HEK293T (cell line): ENCODE results near the gene CACNA1C.

Experiments used
- CTCF ChIA-PET: fragments of 350-600 bp; formaldehyde crosslinking; extraction: SDS; loops from one replicate; lab custom pipeline; 2021; ENCODE audit warnings: antibody characterized with exemption, inconsistent platforms; lab: Yijun Ruan, JAX
- POLR2A ChIA-PET: fragments of 350-600 bp; formaldehyde crosslinking; extraction: SDS; loops from one replicate; lab custom pipeline; 2020; ENCODE audit warnings: antibody characterized with exemption, inconsistent platforms; lab: Yijun Ruan, JAX
- DNase-seq: peaks from one replicate; pipeline ENCODE4 v3.0.0; 2012; ENCODE audit warnings: mixed read lengths; ENCODE audit errors: extremely low spot score
- ARNT ChIP-seq: fragments of 450-650 bp; IDR thresholded peaks from 2 replicates; pipeline ENCODE4 v1.6.1; 2017; ENCODE audit warnings: mild to moderate bottlenecking
- BHLHE40 ChIP-seq: fragments of 450-650 bp; IDR thresholded peaks from 2 replicates; pipeline ENCODE4 v1.6.1; 2016; ENCODE audit warnings: mild to moderate bottlenecking, moderate library complexity, borderline replicate concordance
- CTBP1 ChIP-seq: fragments of 450-650 bp; IDR thresholded peaks from 2 replicates; pipeline ENCODE4 v1.6.1; 2016; ENCODE audit warnings: borderline replicate concordance
- ELF4 ChIP-seq: fragments of 450-650 bp; IDR thresholded peaks from 2 replicates; pipeline ENCODE4 v1.6.1; 2017; ENCODE audit warnings: antibody characterized with exemption
- FOXA1 ChIP-seq: fragments of 450-650 bp; IDR thresholded peaks from 2 replicates; pipeline ENCODE4 v1.6.1; 2016; ENCODE audit warnings: mild to moderate bottlenecking
- FOXK2 ChIP-seq: fragments of 450-650 bp; IDR thresholded peaks from 2 replicates; pipeline ENCODE4 v1.6.1; 2016; ENCODE audit warnings: mild to moderate bottlenecking
- FOXM1 ChIP-seq: fragments of 450-650 bp; IDR thresholded peaks from 2 replicates; pipeline ENCODE4 v1.6.1; 2017; ENCODE audit warnings: mild to moderate bottlenecking, borderline replicate concordance
- HDGF ChIP-seq: fragments of 450-650 bp; IDR thresholded peaks from 2 replicates; pipeline ENCODE4 v1.6.1; 2017; ENCODE audit warnings: antibody characterized with exemption, borderline replicate concordance
- L3MBTL2 ChIP-seq: fragments of 450-650 bp; conservative IDR thresholded peaks from 2 replicates; pipeline ENCODE4 v1.6.1; 2016; ENCODE audit warnings: mild to moderate bottlenecking
- LEF1 ChIP-seq: fragments of 450-650 bp; IDR thresholded peaks from 2 replicates; pipeline ENCODE4 v1.6.1; 2017; ENCODE audit warnings: mild to moderate bottlenecking, borderline replicate concordance
- NFRKB ChIP-seq: fragments of 450-650 bp; IDR thresholded peaks from 2 replicates; pipeline ENCODE4 v1.6.1; 2016; ENCODE audit warnings: mild to moderate bottlenecking, moderate library complexity
- SP1 ChIP-seq: fragments of 450-650 bp; IDR thresholded peaks from 2 replicates; pipeline ENCODE4 v1.6.1; 2017
- SUZ12 ChIP-seq: fragments of 450-650 bp; IDR thresholded peaks from 2 replicates; pipeline ENCODE4 v1.6.1; 2016; ENCODE audit warnings: mild to moderate bottlenecking
- TARDBP ChIP-seq: fragments of 450-650 bp; IDR thresholded peaks from 2 replicates; pipeline ENCODE4 v1.6.1; 2016
- ZNF384 ChIP-seq: fragments of 450-650 bp; IDR thresholded peaks from 2 replicates; pipeline ENCODE4 v1.6.1; 2016
- TF ChIP-seq, protein P1 (sequence below): fragments of 450-650 bp; IDR thresholded peaks from 2 replicates; pipeline ENCODE4 v1.6.1; 2016

Gene CACNA1C

DNA sequence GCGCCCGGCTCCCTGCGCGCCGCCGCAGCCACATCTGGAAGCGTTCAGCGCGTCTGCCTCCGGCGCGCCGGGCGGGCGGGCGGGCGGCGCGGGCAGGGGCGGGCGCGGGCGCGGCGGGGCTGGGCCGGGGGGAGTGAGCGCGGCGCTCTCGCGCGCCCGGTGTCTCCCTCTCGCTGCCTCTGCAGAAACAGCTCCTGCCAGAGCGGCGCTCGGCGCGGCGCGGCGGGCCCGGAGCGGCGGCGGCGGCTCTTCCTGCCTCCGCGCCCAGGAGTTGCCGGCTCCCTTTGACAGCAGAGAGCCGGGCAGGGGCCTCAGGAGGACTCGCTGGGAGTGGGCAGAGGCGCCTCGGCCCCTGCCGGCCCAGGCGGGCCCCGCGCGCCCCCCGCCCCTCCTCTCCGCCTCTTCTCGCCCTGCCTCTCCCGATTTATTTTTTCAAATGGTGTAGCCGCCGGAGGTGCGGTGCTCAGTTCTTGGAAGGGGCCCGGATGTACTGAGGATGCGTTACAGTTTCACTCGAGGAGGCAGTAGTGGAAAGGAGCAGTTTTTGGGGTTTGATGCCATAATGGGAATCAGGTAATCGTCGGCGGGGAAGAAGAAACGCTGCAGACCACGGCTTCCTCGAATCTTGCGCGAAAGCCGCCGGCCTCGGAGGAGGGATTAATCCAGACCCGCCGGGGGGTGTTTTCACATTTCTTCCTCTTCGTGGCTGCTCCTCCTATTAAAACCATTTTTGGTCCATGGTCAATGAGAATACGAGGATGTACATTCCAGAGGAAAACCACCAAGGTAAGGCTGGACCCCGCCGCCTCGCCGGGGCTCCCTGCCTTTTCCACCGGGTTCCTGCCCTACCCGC lies at the start of gene CACNA1C:
TSS of gene CACNA1C (plus strand) at position 162 of the 853 bp plus-strand sequence. CDS start at position 738, 576 bp downstream.
- CTCF ChIA-PET, result no interaction called here
- peak; percentile 70 for DNase-seq
- TF ChIP-seq L3MBTL2, result peak; percentile 39; the same call in 1 of the 2 replicates
- no peak for TF ChIP-seq CTBP1
- POLR2A ChIA-PET, result no interaction called here

- no peak for DNase-seq
- POLR2A ChIA-PET, result interaction anchor here (1.2 to 1.6 kb wide), 3 partner anchors 16 to 31 kb away, joined by 4 to 7 read pairs (median 5); no protein-coding TSS in a partner anchor
- TF ChIP-seq FOXK2, result no peak
- no peak for TF ChIP-seq BHLHE40
- TF ChIP-seq L3MBTL2, result no peak
- TF ChIP-seq LEF1, result no peak
- CTCF ChIA-PET, result no interaction called here
Measured at GRCh38 chr12:2003676-2004112, 49.1 kb upstream of the CACNA1C start.

DNA sequence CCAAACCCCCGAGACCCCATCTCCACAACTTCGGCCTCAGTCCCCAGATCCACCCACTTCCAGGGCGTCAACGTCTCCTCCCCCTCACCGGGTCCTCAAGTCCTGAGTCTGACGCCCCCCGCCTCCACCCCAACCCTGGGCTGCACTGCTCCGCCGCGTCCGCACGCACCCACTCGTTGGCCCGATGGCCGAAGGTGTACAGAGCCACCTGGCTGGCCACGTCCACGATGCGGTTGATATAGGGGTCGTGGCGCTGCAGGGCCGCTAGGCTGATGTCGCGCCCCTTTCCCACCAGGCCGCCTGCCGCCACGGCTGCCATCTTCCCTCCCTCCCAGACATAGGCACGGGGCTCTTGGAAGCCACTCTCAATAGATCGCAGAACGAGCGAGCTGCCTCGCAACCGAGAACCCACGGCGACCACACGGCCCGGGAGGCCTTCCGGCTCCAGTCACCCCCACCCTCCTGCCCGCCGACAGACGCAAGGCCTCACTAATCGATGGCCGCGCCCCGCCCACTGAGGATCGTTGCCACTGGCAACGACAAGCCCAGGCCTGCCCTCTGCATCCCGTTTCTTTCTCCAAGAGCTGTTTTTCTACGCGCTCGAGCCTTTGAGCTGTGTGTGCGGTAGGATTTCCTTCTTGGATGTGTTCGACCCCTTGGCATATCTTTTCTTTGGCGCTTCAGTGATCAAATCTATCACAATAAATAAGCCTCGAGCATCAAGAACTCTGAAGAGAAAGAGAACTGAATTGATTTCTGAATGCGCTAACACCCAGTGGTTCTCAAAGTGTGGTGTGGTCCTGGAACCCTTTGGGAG lies 48.5 kb upstream of the CACNA1C start, which contains the start of gene DCP1B:
TSS of gene DCP1B (minus strand) at position 345 of the 817 bp plus-strand sequence. CDS start at position 319, 26 bp downstream.
- TF ChIP-seq L3MBTL2, result peak; percentile 94
- TF ChIP-seq ELF4, result peak; percentile 38
- peak; percentile 25; the same call in 1 of the 2 replicates for TF ChIP-seq CTBP1
- no peak; the same call in 1 of the 2 replicates for TF ChIP-seq FOXM1
- DNase-seq, result peak; percentile 94
- POLR2A ChIA-PET, result interaction anchor here (0.8 to 1.6 kb wide), 11 partner anchors 9 to 71 kb away, joined by 3 to 7 read pairs (median 5); no protein-coding TSS in a partner anchor
- CTCF ChIA-PET, result interaction anchor here (0.6 to 1.1 kb wide), 3 partner anchors 9 to 47 kb away, joined by 3 to 5 read pairs (median 4); no protein-coding TSS in a partner anchor

GRCh38 chr12:2008677-2009076 lies 44.1 kb upstream of the CACNA1C start:
- ChIA-PET POLR2A (interaction anchor here (0.5 kb wide), 1 partner anchor 98 kb away, joined by 4 read pairs; no protein-coding TSS in a partner anchor), CTCF (interaction anchor here (0.7 to 2.1 kb wide), 2 partner anchors 25 to 152 kb away, joined by 4 read pairs; no protein-coding TSS in a partner anchor)
- no peak for DNase-seq
- TF ChIP-seq FOXA1 (no peak), NFRKB (no peak), CTBP1 (no peak), TARDBP (no peak), SP1 (no peak), ARNT (no peak), FOXM1 (no peak), HDGF (no peak), SUZ12 (no peak), L3MBTL2 (no peak)
- TF ChIP-seq, protein P1, sequence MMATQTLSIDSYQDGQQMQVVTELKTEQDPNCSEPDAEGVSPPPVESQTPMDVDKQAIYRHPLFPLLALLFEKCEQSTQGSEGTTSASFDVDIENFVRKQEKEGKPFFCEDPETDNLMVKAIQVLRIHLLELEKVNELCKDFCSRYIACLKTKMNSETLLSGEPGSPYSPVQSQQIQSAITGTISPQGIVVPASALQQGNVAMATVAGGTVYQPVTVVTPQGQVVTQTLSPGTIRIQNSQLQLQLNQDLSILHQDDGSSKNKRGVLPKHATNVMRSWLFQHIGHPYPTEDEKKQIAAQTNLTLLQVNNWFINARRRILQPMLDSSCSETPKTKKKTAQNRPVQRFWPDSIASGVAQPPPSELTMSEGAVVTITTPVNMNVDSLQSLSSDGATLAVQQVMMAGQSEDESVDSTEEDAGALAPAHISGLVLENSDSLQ, result no peak

- ChIA-PET CTCF (interaction anchor here (1.0 to 1.2 kb wide), 3 partner anchors 9 to 28 kb away, joined by 3 to 4 read pairs (median 3); no protein-coding TSS in a partner anchor), POLR2A (no interaction called here)
- TF ChIP-seq ARNT, result no peak
- TF ChIP-seq FOXA1, result no peak
- no peak for TF ChIP-seq CTBP1
- TF ChIP-seq, protein P1, result no peak
- no peak for TF ChIP-seq ZNF384
- no peak for TF ChIP-seq HDGF
- TF ChIP-seq L3MBTL2, result no peak
- TF ChIP-seq BHLHE40, result no peak
- no peak for TF ChIP-seq TARDBP
- TF ChIP-seq LEF1, result no peak
- no peak for TF ChIP-seq FOXM1
- TF ChIP-seq ELF4, result no peak
- DNase-seq, result no peak
Measured at GRCh38 chr12:2009623-2010022, 43.2 kb upstream of the CACNA1C start.

GRCh38 chr12:2011643-2012607 lies 40.9 kb upstream of the CACNA1C start:
- ChIA-PET CTCF (interaction anchor here (0.7 kb wide), 1 partner anchor 15 kb away, joined by 3 read pairs; no protein-coding TSS in a partner anchor), POLR2A (no interaction called here)
- TF ChIP-seq LEF1 (no peak), ELF4 (no peak), L3MBTL2 (no peak), FOXA1 (no peak), SP1 (no peak), NFRKB (no peak), ZNF384 (no peak), TARDBP (no peak), CTBP1 (no peak), ARNT (no peak)
- TF ChIP-seq, protein P1, result no peak

More at GRCh38 chr12:2011643-2012607, 40.9 kb upstream of the CACNA1C start:
- DNase-seq, result no peak
